ENCODE results near the gene FIP1L1.
"Not testable (repeated sequence)": the region's sequence is repeated elsewhere in the genome, so short reads cannot be mapped to it uniquely, and the experiment has no call there.

FIP1L1 gene

DNA sequence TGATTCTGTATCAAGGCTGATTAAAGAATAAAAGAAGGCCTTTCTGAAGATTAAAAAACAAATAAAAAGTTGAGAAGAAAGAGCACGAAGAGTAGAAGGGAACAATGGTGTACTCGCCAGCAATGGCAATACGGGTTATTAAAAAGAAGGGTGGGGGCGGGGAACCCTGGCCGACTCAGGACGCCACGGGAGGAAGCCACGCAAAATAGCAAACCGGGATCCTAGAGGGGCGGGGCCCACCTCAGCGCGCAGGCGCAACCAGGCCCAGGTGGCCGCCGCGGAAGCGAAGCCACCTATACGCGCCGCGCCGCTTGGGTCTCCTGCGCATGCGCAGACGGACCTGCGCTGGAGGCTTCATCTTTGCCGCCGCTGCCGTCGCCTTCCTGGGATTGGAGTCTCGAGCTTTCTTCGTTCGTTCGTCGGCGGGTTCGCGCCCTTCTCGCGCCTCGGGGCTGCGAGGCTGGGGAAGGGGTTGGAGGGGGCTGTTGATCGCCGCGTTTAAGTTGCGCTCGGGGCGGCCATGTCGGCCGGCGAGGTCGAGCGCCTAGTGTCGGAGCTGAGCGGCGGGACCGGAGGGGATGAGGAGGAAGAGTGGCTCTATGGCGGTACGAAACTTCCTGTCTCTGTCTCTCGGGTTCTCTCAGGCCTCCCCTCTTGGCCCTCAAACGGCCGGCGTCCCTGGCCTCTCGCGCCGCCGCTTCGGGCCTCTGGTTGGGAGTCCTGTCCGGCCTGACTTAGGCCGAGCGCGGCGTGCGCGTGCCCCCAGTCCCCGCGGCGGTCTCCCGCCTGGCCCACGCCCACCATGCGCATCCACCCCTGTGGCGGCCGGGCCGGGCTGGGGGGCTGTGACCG lies at the start of gene FIP1L1:
TSS of gene FIP1L1 (plus strand) at position 323 of the 852 bp plus-strand sequence. CDS start at position 521, 198 bp downstream.
- POLR2A ChIA-PET (ENCODE audit: low non-redundant PET): interaction anchor here (1.0 kb wide), 1 partner anchor 13 kb away, joined by 3 read pairs; no protein-coding TSS in a partner anchor
- CTCF ChIA-PET: no interaction called here
- DNase-seq (ENCODE audit: low spot score): peak; percentile 97
- H3K27ac ChIP-seq: peak within 1 kb of the TSS; percentile 77
- no peak for TF ChIP-seq CTCF (conservative IDR thresholded peaks at IDR 0.05; ENCODE audit: low read depth)

- CTCF ChIA-PET: interaction anchor here (0.6 kb wide), 1 partner anchor 22 kb away, joined by 3 read pairs; no protein-coding TSS in a partner anchor
- DNase-seq (ENCODE audit: low spot score); POLR2A ChIA-PET (ENCODE audit: low non-redundant PET); H3K27ac ChIP-seq: not testable (repeated sequence)
Measured at GRCh38 chr4:53334916-53335315, 42.5 kb upstream of the FIP1L1 start.

GRCh38 chr4:53340145-53340544 lies 37.3 kb upstream of the FIP1L1 start:
- CTCF ChIA-PET: interaction anchor here (0.6 kb wide), 1 partner anchor 630 kb away, joined by 3 read pairs; no protein-coding TSS in a partner anchor
- DNase-seq (ENCODE audit: low spot score); H3K27ac ChIP-seq; POLR2A ChIA-PET (ENCODE audit: low non-redundant PET): not testable (repeated sequence)

GRCh38 chr4:53346392-53346791 lies 31.0 kb upstream of the FIP1L1 start:
- H3K27ac ChIP-seq: peak overlapping the region; percentile 21; the same call in 1 of the 2 replicates
- CTCF ChIA-PET; DNase-seq (ENCODE audit: low spot score): not testable (repeated sequence)
- POLR2A ChIA-PET (ENCODE audit: low non-redundant PET): interaction anchor here (1.5 kb wide), 1 partner anchor 20 kb away, joined by 3 read pairs; the partner anchor contains the start of gene SCFD2

GRCh38 chr4:53346920-53347852 lies 30.3 kb upstream of the FIP1L1 start:
- TF ChIP-seq CTCF (conservative IDR thresholded peaks at IDR 0.05; ENCODE audit: low read depth): no peak
- DNase-seq (ENCODE audit: low spot score): peak; percentile 51
- CTCF ChIA-PET: interaction anchor here (0.6 kb wide), 2 partner anchors 33 to 157 kb away, joined by 3 to 5 read pairs; no protein-coding TSS in a partner anchor
- POLR2A ChIA-PET (ENCODE audit: low non-redundant PET): interaction anchor here (0.5 to 1.5 kb wide), 2 partner anchors 11 to 19 kb away, joined by 3 to 6 read pairs; partner anchors contain the start of gene SCFD2
- peak overlapping the region; percentile 60 for H3K27ac ChIP-seq

DNA sequence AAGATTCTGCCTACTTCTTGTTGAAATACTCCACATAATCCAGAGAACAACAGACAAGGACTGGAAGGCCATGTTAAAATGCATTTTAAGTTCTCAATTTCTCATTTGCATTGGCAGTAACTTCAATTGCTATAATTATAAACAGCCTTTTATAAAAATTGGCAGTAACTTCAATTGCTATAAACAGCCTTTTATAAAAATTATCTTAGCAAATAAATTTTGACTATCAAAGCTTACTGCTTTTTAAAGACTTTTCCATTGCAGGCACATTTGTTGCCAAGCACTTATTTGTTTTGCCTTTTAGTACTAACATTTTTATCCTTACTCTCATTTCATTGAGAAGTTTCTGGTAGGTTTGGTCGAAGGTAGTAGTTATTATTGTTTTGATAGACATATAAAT lies 29.4 kb upstream of the FIP1L1 start:
- DNase-seq (ENCODE audit: low spot score): no peak
- TF ChIP-seq CTCF (conservative IDR thresholded peaks at IDR 0.05; ENCODE audit: low read depth): no peak
- ChIA-PET CTCF (interaction anchor here (0.7 kb wide), 2 partner anchors 34 to 1189 kb away, joined by 3 read pairs; no protein-coding TSS in a partner anchor), POLR2A (ENCODE audit: low non-redundant PET) (interaction anchor here (0.5 to 1.5 kb wide), 2 partner anchors 11 to 18 kb away, joined by 3 to 6 read pairs; partner anchors contain the start of gene SCFD2)
- H3K27ac ChIP-seq: no peak overlapping the region; the same call in 1 of the 2 replicates

DNA sequence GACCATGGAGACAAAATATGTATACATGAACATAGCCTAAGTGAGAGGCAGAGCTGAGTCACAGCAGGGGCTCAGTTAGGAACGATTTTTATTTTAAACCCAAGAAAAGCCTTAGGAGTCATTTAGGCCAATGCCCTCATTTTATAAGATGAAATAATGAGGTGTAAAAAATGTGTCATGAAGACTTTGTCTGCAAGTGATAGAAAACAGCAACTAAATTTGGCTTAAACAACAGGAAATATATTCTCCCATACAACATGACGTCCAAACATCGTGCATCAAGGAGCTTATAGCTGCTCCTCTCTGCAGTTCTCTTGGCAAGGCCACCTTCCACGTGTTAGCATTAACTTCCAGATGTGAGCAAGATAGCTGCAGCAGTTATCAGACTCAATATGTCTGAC lies 28.4 kb upstream of the FIP1L1 start:
- POLR2A ChIA-PET (ENCODE audit: low non-redundant PET): no interaction called here
- TF ChIP-seq CTCF (conservative IDR thresholded peaks at IDR 0.05; ENCODE audit: low read depth): no peak
- no peak for DNase-seq (ENCODE audit: low spot score)
- no peak overlapping the region for H3K27ac ChIP-seq
- CTCF ChIA-PET: no interaction called here
